ENCODE results near the gene GOSR2. TPM values are rescaled to one million over a fixed set of nuclear protein-coding genes. Genes with fewer than 3 reads are reported as not detected.
A peak's percentile ranks its signal among the peaks of the same experiment; 100 is the strongest.

GOSR2 gene
- 31.7 and 34.5 TPM in 2 replicates for total RNA-seq (2021)
- percentile 87 among the genes with signal in this experiment for Bru-seq, nascent RNA
- percentile 93 among the genes with signal in this experiment for BruChase-seq, experiment 1, labeled RNA remaining after a 2-hour chase
- BruChase-seq, experiment 2, labeled RNA remaining after a 6-hour chase, result percentile 87 among the genes with signal in this experiment
- long read RNA-seq, transcript GOSR2-232 (6 exons, 3,964 nt), result major isoform, 16 of 28 reads
- long read RNA-seq, partial matches to known transcripts, result 2 of 28 reads
- long read RNA-seq, other reads (novel, unspliced or antisense), result 1 of 28 reads

DNA sequence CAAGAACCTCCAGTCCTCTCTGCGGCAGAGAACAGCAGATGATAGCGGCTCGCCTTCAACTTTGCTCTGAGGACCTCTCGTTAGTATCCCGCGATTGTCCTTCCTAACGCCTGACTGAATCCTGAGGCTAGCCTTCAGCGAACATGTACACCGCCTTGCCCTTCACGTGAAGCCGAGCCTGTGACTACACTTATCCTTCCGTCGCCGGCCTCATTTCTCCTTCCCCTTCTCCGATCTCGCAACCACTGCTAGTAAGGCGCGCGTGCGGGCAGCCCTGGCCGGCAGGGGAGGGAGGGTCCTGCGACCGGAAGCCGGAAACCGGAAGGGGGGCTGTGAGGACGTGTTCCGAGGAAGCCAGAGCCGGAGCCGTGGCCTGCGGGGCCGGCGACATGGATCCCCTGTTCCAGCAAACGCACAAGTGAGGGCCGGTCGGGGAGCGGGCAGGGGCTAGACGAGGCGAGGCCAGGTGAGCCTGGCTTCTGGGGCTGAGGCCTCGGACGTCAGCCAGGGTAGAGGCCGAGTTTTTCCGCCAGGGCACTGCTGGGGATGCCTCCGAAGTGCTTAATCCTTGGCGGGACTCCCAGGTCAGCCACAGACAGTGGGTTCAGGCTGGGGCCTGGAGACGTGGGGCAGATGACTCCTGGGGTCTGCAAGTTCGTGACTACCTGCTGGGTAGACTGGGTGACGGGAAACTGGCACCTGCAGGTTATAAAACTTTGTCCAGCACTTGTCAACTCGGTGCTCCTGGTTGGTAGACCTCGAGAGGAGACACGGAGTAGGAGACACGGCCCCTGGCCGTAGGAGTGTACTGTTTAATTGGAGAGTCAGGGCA is at the start of gene GOSR2:
Gene GOSR2, plus strand, starts transcription at position 357 of the 832 bp plus-strand sequence. Its CDS starts 33 bp downstream, at position 390.
- Histone ChIP-seq H3K9me2 (ENCODE audit: insufficient read depth) (no peaks in the 10 kb centered on the region), H3K27me3 (ENCODE audit: insufficient read depth, low read depth) (no peaks in the 10 kb centered on the region), H3K4me2 (peak within 1 kb of the TSS; percentile 86), H3K4me3 (peak within 1 kb of the TSS; percentile 89), H3K27ac (peak within 1 kb of the TSS; percentile 83), H3K79me2 (ENCODE audit: low read depth) (peaks cover 56% of the 10 kb centered on the region), H3K36me3 (ENCODE audit: low read depth) (peaks cover 11% of the 10 kb centered on the region; the same call in 1 of the 2 replicates), H3F3A (ENCODE audit: insufficient read depth, low read depth) (no peaks in the 10 kb centered on the region), H4K20me1 (ENCODE audit: insufficient read depth) (peaks cover 40% of the 10 kb centered on the region), H2AFZ (peak within 1 kb of the TSS; percentile 97), H3K9me3 (ENCODE audit: insufficient read depth, low read depth) (no peaks in the 10 kb centered on the region), H3K4me1 (replicated peaks; ENCODE audit: insufficient read depth) (peaks cover 12% of the 10 kb centered on the region)
- TF ChIP-seq, protein P1, sequence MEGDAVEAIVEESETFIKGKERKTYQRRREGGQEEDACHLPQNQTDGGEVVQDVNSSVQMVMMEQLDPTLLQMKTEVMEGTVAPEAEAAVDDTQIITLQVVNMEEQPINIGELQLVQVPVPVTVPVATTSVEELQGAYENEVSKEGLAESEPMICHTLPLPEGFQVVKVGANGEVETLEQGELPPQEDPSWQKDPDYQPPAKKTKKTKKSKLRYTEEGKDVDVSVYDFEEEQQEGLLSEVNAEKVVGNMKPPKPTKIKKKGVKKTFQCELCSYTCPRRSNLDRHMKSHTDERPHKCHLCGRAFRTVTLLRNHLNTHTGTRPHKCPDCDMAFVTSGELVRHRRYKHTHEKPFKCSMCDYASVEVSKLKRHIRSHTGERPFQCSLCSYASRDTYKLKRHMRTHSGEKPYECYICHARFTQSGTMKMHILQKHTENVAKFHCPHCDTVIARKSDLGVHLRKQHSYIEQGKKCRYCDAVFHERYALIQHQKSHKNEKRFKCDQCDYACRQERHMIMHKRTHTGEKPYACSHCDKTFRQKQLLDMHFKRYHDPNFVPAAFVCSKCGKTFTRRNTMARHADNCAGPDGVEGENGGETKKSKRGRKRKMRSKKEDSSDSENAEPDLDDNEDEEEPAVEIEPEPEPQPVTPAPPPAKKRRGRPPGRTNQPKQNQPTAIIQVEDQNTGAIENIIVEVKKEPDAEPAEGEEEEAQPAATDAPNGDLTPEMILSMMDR (conservative IDR thresholded peaks at IDR 0.05), result no peak
- TF ChIP-seq EZH2 (IDR thresholded peaks at IDR 0.05; ENCODE audit: low read depth), result no peak
- DNase-seq, result peak; percentile 76 to 86
- intact Hi-C loops (cut with micrococcal nuclease; ENCODE audit: unreplicated experiment), result no loop called here
- POLR2A ChIA-PET (ENCODE audit: unreplicated experiment), result no interaction called here
- CTCF ChIA-PET, result no interaction called here
- TSS peak; percentile 34 for BruUV-seq (replicated peaks)

DNA sequence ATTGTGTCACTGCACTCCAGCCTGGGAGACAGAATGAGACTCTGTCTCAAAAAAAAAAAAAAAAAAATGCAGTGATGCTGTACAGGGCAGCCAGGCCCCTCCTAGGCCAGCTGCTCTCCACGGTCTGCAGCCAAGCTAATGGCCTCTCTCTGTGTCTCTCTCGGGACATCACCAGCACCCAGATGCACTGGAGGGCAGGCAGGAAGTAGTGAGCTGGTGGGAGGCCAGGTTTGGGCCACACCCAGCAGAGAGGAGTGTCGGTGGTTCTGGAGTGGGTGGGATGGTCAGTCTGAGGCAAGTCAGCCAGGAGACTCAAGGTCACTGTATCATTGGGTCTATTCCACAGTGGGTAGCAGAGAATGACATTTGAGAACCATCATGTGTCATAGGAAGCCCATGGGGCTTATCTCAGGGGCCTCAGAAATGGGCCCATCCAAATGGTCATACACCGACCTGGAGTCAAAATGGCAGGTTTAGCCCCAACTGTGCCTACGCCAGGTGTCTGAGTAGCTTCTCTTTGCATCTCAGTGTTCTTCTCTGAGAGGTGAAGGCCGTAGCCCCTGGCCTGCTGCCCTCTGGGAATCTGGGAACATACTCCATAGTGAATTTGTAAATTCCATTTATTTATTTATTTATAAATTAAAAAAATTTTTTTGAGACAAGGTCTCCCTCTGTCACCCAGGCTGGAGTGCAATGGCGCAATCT is 48.9 kb upstream of the GOSR2 start:
- no peaks in the 10 kb centered on the region for H3K36me3 ChIP-seq (ENCODE audit: low read depth)
- no peaks in the 10 kb centered on the region for H3F3A ChIP-seq (ENCODE audit: insufficient read depth, low read depth)
- ChIA-PET CTCF (no interaction called here), POLR2A (ENCODE audit: unreplicated experiment) (no interaction called here)
- H3K4me2 ChIP-seq, result no peak overlapping the region
- H3K27me3 ChIP-seq (ENCODE audit: insufficient read depth, low read depth), result peaks cover 13% of the 10 kb centered on the region; the same call in 1 of the 2 replicates
- no peak overlapping the region for H3K4me3 ChIP-seq
- H3K4me1 ChIP-seq (replicated peaks; ENCODE audit: insufficient read depth), result no peaks in the 10 kb centered on the region
- BruUV-seq (replicated peaks), result no TSS peak
- no peak for DNase-seq
- intact Hi-C loops (cut with micrococcal nuclease; ENCODE audit: unreplicated experiment), result no loop called here
- H3K9me2 ChIP-seq (ENCODE audit: insufficient read depth), result no peaks in the 10 kb centered on the region
- TF ChIP-seq, protein P1 (conservative IDR thresholded peaks at IDR 0.05), result no peak
- no peak for TF ChIP-seq EZH2 (IDR thresholded peaks at IDR 0.05; ENCODE audit: low read depth)
- H3K27ac ChIP-seq, result no peak overlapping the region
- H3K9me3 ChIP-seq (ENCODE audit: insufficient read depth, low read depth), result no peaks in the 10 kb centered on the region
- no peaks in the 10 kb centered on the region for H4K20me1 ChIP-seq (ENCODE audit: insufficient read depth)
- H2AFZ ChIP-seq, result no peak overlapping the region
- H3K79me2 ChIP-seq (ENCODE audit: low read depth), result no peaks in the 10 kb centered on the region

DNA sequence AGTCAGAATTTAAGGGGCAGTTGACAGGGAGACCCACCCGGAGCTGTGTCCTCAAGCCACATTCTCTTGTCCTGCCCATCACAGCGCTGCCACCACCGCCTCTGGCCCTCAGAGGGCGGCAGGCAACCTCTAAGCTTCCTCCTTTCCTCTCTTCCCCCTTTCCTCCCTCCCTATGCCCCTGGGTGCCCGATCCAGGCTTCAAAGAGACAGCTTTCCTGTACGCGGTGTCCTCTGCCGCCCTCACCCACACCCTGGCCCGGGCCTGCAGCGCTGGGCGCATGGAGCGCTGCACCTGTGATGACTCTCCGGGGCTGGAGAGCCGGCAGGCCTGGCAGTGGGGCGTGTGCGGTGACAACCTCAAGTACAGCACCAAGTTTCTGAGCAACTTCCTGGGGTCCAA is 48.1 kb upstream of the GOSR2 start:
- Histone ChIP-seq H2AFZ (no peak overlapping the region), H4K20me1 (ENCODE audit: insufficient read depth) (no peaks in the 10 kb centered on the region), H3K36me3 (ENCODE audit: low read depth) (no peaks in the 10 kb centered on the region), H3K4me2 (no peak overlapping the region), H3K79me2 (ENCODE audit: low read depth) (no peaks in the 10 kb centered on the region), H3K4me3 (no peak overlapping the region), H3K27me3 (ENCODE audit: insufficient read depth, low read depth) (peaks cover 13% of the 10 kb centered on the region; the same call in 1 of the 2 replicates), H3K27ac (no peak overlapping the region), H3K9me2 (ENCODE audit: insufficient read depth) (no peaks in the 10 kb centered on the region), H3K9me3 (ENCODE audit: insufficient read depth, low read depth) (no peaks in the 10 kb centered on the region), H3K4me1 (replicated peaks; ENCODE audit: insufficient read depth) (no peaks in the 10 kb centered on the region), H3F3A (ENCODE audit: insufficient read depth, low read depth) (no peaks in the 10 kb centered on the region)
- TF ChIP-seq, protein P1 (conservative IDR thresholded peaks at IDR 0.05), result no peak
- TF ChIP-seq EZH2 (IDR thresholded peaks at IDR 0.05; ENCODE audit: low read depth), result no peak
- ChIA-PET POLR2A (ENCODE audit: unreplicated experiment) (no interaction called here), CTCF (no interaction called here)
- DNase-seq, result no peak
- no TSS peak for BruUV-seq (replicated peaks)
- intact Hi-C loops (cut with micrococcal nuclease; ENCODE audit: unreplicated experiment), result no loop called here
